Activated naive CD4-positive, alpha-beta T cell treated with anti-CD3 and anti-CD28 coated beads for 36 hours (primary cell): Measurements from ENCODE around the gene MIA2. TPM values are rescaled to one million over a fixed set of nuclear protein-coding genes. Genes with fewer than 3 reads are reported as not detected.
A peak's percentile ranks its signal among the peaks of the same experiment; 100 is the strongest.

Experiments
- CTCF ChIA-PET: fragments of 350-600 bp; sonication (Branson Sonifier 250); formaldehyde crosslinking; loops from one replicate; lab custom pipeline; 2021; ENCODE audit warnings: antibody characterized with exemption; lab: Charles Lee
- DNase-seq: peaks from one replicate; pipeline ENCODE4 v3.0.0-alpha.2; 2020
- H3K27ac Mint-ChIP-seq: one replicate; pipeline ENCODE4 v1.8.0; 2021; ENCODE audit warnings: mild to moderate bottlenecking, mixed read lengths
- H3K27me3 Mint-ChIP-seq: one replicate; pipeline ENCODE4 v1.8.0; 2021; ENCODE audit warnings: low read depth, mixed read lengths
- H3K36me3 Mint-ChIP-seq: one replicate; pipeline ENCODE4 v1.8.0; 2021; ENCODE audit warnings: low read depth, mixed read lengths
- H3K4me1 Mint-ChIP-seq: one replicate; pipeline ENCODE4 v1.8.0; 2021; ENCODE audit warnings: low read depth, mixed read lengths
- H3K4me3 Mint-ChIP-seq: one replicate; pipeline ENCODE4 v1.8.0; 2021; ENCODE audit warnings: mild to moderate bottlenecking, moderate library complexity, mixed read lengths
- H3K9me3 Mint-ChIP-seq: one replicate; pipeline ENCODE4 v1.8.0; 2021; ENCODE audit warnings: mixed read lengths
- intact Hi-C: fragments of 100-400 bp; cut with micrococcal nuclease; formaldehyde crosslinking; loops from one replicate; pipeline ENCODE4 v1.15.1; 2023
- total RNA-seq, 2 experiments: library from RNA; stranded (reverse); gene quantifications; one replicate each; pipeline ENCODE4 v1.2.3, GENCODE V29; 2021

Gene MIA2
- total RNA-seq, 2 experiments from 2014 or later: 19.9 to 20.9 TPM

DNA sequence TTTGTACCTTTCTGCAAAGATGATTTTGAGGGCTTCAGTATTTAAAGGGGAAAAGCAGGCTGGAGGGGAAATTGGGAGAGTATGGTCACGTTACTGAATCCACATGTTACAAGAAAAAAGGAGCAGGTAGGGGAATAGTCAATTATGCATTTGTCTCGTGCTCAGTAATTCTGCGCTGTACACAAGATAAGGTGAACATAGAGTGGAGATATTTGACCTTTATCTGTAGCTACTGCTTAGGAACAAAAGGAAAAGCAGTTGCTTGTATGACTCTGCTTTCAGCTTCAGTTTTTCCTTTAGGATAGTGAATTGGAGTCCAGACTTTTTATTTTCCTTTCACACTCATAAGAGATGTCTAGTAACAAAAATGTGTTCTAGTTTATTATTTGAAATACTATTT lies 148.7 kb downstream of the MIA2 start:
- intact Hi-C loops: loop anchor here (5.0 kb wide), 1 partner anchor 280 kb away; the partner anchor contains the start of gene SEC23A
- Mint-ChIP-seq H3K27ac (no peak overlapping the region), H3K27me3 (no peaks in the 10 kb centered on the region), H3K4me1 (peaks cover 22% of the 10 kb centered on the region), H3K4me3 (no peak overlapping the region), H3K9me3 (no peaks in the 10 kb centered on the region), H3K36me3 (peaks cover 6% of the 10 kb centered on the region)
- DNase-seq: no peak
- CTCF ChIA-PET: interaction anchor here (1.2 to 1.6 kb wide), 2 partner anchors 18 to 45 kb away, joined by 5 to 8 read pairs; no protein-coding TSS in a partner anchor

DNA sequence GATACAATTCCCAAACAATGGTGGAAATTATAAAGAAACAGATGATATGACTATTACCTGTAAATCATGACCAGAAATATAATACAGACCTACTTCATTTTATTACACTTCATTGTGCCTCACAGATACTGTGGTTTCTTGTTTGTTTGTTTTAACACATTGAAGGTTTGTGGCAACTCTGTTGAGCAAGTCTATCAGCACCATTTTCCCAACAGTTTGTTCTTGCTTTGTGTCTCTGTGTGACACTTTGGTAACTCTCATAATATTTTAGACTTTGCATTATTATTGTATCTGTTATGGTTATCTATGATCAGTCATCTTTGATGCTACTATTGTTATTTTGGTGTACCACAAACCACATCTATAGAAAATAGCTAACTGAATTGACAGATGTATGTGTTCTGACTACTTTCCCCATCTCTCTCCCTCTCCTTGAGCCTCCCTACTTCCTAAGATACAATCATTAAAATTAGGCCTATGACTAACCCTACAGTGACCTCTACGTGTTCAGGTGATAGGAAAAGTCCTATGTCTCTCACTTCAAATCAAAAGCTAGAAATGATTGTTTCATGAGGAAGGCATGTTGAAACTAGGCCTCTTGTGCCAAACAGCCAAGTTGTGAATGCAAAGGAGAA lies 149.4 kb downstream of the MIA2 start:
- CTCF ChIA-PET: interaction anchor here (1.2 to 1.5 kb wide), 2 partner anchors 17 to 152 kb away, joined by 5 to 8 read pairs; no protein-coding TSS in a partner anchor
- Mint-ChIP-seq H3K36me3 (peaks cover 6% of the 10 kb centered on the region), H3K4me3 (no peak overlapping the region), H3K27ac (no peak overlapping the region), H3K27me3 (no peaks in the 10 kb centered on the region), H3K4me1 (peaks cover 22% of the 10 kb centered on the region), H3K9me3 (no peaks in the 10 kb centered on the region)
- DNase-seq: no peak
- intact Hi-C loops: loop anchor here (1.0 to 5.0 kb wide), 4 partner anchors 12 to 281 kb away; partner anchors contain the start of genes FBXO33 and SEC23A

DNA sequence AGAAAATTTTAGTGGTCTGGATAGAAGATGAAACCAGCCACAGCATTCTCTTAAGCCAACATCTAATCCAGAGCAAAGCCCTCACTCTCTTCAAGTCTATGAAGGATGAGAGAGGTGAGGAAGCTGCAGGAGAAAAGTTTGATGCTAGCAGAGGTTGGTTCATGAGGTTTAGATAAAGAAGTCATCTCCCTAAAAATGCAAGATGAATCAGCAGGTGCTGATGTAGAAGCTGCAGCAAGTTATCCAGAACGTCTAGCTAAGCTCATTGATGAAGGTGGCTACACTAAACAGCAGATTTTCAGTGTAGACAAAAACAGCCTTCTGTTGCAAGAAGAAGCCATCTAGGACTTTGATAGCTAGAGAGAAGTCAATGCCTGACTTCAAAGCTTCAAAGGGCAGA lies 150.0 kb downstream of the MIA2 start:
- Mint-ChIP-seq H3K4me1 (peaks cover 22% of the 10 kb centered on the region), H3K27ac (no peak overlapping the region), H3K9me3 (no peaks in the 10 kb centered on the region), H3K4me3 (no peak overlapping the region), H3K36me3 (peaks cover 6% of the 10 kb centered on the region), H3K27me3 (no peaks in the 10 kb centered on the region)
- CTCF ChIA-PET: interaction anchor here (1.5 kb wide), 1 partner anchor 153 kb away, joined by 8 read pairs; no protein-coding TSS in a partner anchor
- intact Hi-C loops: loop anchor here (1.0 to 5.0 kb wide), 4 partner anchors 12 to 281 kb away; partner anchors contain the start of genes FBXO33 and SEC23A
- DNase-seq: no peak

DNA sequence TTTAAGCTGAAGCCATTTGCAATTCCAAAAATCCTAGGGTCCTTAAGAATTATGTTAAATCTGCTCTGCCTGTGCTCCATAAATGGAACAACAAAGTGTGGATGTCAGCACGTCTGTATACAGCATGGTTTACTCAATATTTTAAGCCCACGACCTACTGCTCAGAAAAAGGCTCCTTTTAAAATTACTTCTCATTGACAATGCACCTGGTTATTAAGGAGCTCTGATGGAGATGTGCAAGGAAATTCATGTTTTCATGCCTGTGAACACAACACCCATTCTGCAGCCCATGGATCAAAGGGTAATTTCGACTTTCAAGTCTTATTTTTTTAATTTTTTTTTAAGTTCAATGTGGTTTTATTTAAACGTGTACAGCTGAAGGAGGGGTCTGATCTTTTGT lies 150.5 kb downstream of the MIA2 start:
- Mint-ChIP-seq H3K4me3 (no peak overlapping the region), H3K27me3 (no peaks in the 10 kb centered on the region), H3K4me1 (peaks cover 24% of the 10 kb centered on the region), H3K27ac (no peak overlapping the region), H3K9me3 (no peaks in the 10 kb centered on the region), H3K36me3 (peaks cover 6% of the 10 kb centered on the region)
- DNase-seq: no peak
- CTCF ChIA-PET: interaction anchor here (0.7 to 1.5 kb wide), 2 partner anchors 109 to 153 kb away, joined by 3 to 8 read pairs; no protein-coding TSS in a partner anchor
- intact Hi-C loops: loop anchor here (5.0 kb wide), 1 partner anchor 282 kb away; the partner anchor contains the start of gene SEC23A

DNA sequence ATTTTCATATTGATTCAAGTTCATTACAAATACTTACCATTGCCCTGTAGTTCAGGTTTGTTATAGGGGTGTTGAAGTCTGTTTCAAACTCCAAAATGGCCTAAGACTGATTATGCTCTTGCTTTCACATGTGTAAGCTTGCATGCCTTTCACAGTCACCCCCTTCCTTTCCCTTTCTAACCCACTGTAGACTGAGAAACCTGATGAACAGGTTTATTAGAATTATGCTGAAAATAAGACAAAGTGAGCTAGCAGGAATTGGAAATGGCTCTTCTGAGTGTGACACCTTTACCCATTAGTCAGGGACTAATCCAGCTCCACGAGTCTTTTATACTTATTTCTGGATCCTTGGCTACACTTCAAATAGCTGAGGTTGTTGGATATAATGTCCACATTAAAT lies 159.6 kb downstream of the MIA2 start:
- H3K36me3 Mint-ChIP-seq: peaks cover 7% of the 10 kb centered on the region
- no peak for DNase-seq
- peaks cover 25% of the 10 kb centered on the region for H3K4me1 Mint-ChIP-seq
- H3K27ac Mint-ChIP-seq: no peak overlapping the region
- no peak overlapping the region for H3K4me3 Mint-ChIP-seq
- CTCF ChIA-PET: no interaction called here
- intact Hi-C loops: no loop called here
- H3K27me3 Mint-ChIP-seq: no peaks in the 10 kb centered on the region
- no peaks in the 10 kb centered on the region for H3K9me3 Mint-ChIP-seq

DNA sequence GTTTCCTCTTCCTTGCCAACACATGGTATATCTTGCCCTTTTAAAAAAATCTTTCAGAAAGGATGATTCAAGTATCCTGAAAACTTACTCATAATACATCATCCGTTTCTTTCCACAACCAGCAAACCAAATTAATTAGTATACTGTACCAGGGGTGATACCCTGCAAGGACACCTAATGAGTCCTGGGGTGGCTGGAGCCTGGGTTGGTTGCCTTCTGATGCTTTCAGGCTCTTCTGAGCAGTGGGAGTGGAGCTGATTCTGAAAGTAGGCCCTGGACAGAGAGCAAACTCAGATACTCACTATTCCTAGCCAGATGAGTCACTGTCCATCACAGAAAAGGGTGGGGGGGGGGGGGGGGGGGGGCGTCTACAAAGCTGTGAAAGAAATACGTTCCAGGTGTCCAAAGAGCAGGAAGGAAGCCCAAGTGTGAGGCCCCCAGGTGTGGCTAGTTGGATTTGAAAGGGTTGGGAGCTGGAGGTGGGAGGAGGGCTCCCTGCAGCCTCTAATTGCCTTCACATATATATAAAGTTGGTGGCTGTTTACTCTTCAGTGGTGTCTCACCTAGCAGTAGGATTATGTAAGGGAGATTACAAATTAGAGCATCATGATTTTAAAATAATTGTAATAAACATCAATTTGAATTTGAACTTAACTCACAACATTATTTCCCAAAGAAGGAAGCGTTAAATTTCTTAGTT lies 162.0 kb downstream of the MIA2 start:
- CTCF ChIA-PET: interaction anchor here (0.9 kb wide), 1 partner anchor 33 kb away, joined by 3 read pairs; no protein-coding TSS in a partner anchor
- H3K4me1 Mint-ChIP-seq: peaks cover 19% of the 10 kb centered on the region
- peaks cover 9% of the 10 kb centered on the region for H3K36me3 Mint-ChIP-seq
- H3K4me3 Mint-ChIP-seq: no peak overlapping the region
- no peaks in the 10 kb centered on the region for H3K9me3 Mint-ChIP-seq
- peak overlapping the region; percentile 81 for H3K27ac Mint-ChIP-seq
- DNase-seq: peak; percentile 26
- H3K27me3 Mint-ChIP-seq: no peaks in the 10 kb centered on the region
- intact Hi-C loops: loop anchor here (1.0 kb wide), 2 partner anchors 12 to 37 kb away; partner anchors contain the start of gene FBXO33

DNA sequence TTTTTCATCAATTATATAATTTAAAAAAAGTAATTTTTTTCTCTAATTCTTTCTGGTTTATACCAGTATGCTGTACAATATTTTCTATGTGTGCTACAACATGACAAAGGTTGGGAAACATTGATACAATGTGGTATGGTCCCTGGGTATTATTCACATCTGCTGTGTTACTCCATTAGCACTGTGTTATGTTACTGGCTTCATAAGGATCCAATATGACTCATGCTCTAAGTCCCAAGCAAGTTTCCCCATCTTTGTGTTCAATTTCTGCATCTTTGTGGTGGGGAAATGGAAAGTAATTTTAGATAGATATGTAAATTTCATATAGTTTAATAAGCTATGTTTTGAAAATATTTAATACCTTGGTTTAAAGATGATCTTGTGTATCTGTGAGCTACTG lies 162.7 kb downstream of the MIA2 start:
- Mint-ChIP-seq H3K36me3 (peaks cover 9% of the 10 kb centered on the region), H3K4me1 (peaks cover 21% of the 10 kb centered on the region), H3K27ac (no peak overlapping the region), H3K4me3 (no peak overlapping the region), H3K27me3 (no peaks in the 10 kb centered on the region), H3K9me3 (no peaks in the 10 kb centered on the region)
- intact Hi-C loops: no loop called here
- DNase-seq: no peak
- CTCF ChIA-PET: interaction anchor here (1.3 kb wide), 1 partner anchor 164 kb away, joined by 4 read pairs; no protein-coding TSS in a partner anchor

DNA sequence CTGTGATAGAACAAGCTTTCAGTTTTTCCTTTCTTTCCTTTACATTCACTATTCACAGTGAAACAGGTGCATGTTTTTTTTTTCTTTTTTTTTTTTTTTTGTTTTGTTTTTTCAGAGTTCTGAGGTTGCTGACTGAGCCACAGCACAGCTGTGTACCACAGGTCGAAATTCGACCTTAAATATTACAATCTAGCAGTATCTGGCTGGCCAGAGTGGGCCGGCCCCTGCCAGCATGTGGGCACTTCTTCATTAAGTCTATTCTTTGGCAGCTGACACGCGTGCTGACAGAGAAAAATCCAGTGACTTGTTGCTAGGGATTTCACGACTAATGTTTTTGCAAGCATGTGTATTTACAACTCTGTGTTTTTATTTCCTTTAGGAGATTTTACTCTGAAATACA lies 164.7 kb downstream of the MIA2 start:
- CTCF ChIA-PET: interaction anchor here (1.6 kb wide), 1 partner anchor 27 kb away, joined by 3 read pairs; no protein-coding TSS in a partner anchor
- Mint-ChIP-seq H3K4me1 (peaks cover 24% of the 10 kb centered on the region), H3K9me3 (no peaks in the 10 kb centered on the region), H3K36me3 (peaks cover 12% of the 10 kb centered on the region), H3K27me3 (no peaks in the 10 kb centered on the region), H3K4me3 (no peak overlapping the region), H3K27ac (no peak overlapping the region)
- DNase-seq: no peak
- intact Hi-C loops: no loop called here

DNA sequence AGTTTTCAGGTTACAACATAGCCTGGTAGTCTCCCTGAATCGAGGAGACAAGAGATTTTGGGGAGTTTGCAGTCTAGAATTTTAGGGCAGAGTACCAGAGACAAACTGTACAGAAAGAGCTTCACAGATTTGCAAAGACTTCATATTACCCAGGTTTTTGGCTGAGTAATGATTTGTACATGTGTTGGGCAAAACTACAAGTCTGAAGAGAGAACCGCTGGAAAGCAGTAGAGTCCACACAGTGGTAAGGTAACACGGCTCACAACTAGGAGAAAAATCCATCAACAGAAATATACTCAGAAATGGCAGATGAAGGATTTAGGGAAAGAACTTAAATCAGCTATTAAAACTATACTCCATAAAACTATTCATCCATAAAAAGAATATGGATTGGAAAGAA lies 172.8 kb downstream of the MIA2 start:
- Mint-ChIP-seq H3K36me3 (peaks cover 19% of the 10 kb centered on the region), H3K4me3 (no peak overlapping the region), H3K27me3 (no peaks in the 10 kb centered on the region), H3K27ac (no peak overlapping the region), H3K4me1 (peaks cover 7% of the 10 kb centered on the region), H3K9me3 (peaks cover 21% of the 10 kb centered on the region)
- no peak for DNase-seq
- CTCF ChIA-PET: interaction anchor here (1.1 kb wide), 1 partner anchor 11 kb away, joined by 3 read pairs; no protein-coding TSS in a partner anchor
- intact Hi-C loops: no loop called here

DNA sequence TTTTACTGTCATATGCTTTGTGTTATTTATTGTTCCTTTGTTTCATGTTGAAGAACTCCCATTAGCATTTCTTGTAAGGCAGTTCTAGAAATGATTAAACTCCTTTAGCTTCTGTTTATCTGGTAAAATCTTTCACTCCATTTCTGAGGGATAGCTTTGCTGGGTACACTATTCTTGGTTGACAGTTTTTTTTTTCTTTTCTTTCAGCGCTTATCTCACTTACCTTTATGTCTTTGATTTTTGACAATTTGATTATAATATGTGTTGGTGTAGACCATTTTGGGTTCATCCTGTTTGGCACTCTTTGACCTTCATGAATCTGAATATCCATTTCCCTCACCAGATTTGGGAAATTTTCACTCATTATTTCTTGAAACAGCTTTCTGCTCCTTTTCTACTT lies 182.4 kb downstream of the MIA2 start:
- no peak overlapping the region for H3K4me3 Mint-ChIP-seq
- H3K4me1 Mint-ChIP-seq: peaks cover 9% of the 10 kb centered on the region
- no peaks in the 10 kb centered on the region for H3K27me3 Mint-ChIP-seq
- H3K36me3 Mint-ChIP-seq: peaks cover 42% of the 10 kb centered on the region
- no peak for DNase-seq
- intact Hi-C loops: no loop called here
- H3K9me3 Mint-ChIP-seq: peaks cover 35% of the 10 kb centered on the region
- CTCF ChIA-PET: interaction anchor here (1.6 kb wide), 1 partner anchor 11 kb away, joined by 3 read pairs; no protein-coding TSS in a partner anchor
- H3K27ac Mint-ChIP-seq: no peak overlapping the region

DNA sequence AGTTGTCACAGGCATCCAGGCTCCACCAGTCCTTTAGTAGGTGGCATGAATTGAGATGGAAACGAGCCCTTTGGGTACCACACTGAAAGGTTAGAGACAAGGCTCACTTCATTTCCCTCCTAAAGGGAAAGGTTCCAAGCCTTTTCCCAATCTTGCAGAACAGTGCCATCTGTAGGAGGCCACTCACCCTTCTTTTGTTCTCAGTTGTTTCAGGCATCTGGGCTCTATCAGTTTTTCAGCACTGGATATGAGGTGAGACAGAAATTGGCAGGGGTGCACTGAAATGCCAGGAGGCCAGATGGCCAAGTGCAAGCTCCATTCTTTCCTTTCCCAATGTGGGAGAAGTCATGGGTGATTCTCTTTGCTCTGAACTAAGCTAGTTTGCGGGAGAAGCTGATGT lies 183.3 kb downstream of the MIA2 start:
- Mint-ChIP-seq H3K9me3 (peaks cover 33% of the 10 kb centered on the region), H3K4me1 (peaks cover 16% of the 10 kb centered on the region), H3K27me3 (no peaks in the 10 kb centered on the region), H3K4me3 (no peak overlapping the region), H3K27ac (no peak overlapping the region), H3K36me3 (peaks cover 42% of the 10 kb centered on the region)
- intact Hi-C loops: no loop called here
- CTCF ChIA-PET: interaction anchor here (0.6 to 1.6 kb wide), 3 partner anchors 10 to 75 kb away, joined by 3 read pairs; no protein-coding TSS in a partner anchor
- DNase-seq: peak; percentile 10

DNA sequence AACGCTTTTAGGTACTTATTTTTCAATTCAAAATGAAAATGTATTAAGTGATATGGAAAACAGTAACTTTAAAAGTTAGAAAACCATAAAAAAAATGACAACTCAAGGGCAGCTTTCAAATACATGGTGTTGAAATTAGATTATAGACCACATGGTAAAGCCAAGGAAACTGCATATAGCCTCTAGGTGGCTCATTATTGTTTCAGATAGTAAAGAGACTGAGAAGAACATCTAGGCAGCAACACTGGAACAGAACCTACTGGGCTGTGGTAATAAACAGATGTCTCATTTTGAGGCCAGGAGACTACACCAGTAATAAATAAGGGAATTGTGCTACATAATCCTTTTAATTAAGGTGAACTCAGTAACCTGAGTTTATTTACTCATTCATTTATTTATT lies 185.6 kb downstream of the MIA2 start:
- DNase-seq: no peak
- intact Hi-C loops: no loop called here
- CTCF ChIA-PET: interaction anchor here (0.5 kb wide), 1 partner anchor 175 kb away, joined by 11 read pairs; no protein-coding TSS in a partner anchor
- Mint-ChIP-seq H3K27ac (no peak overlapping the region), H3K9me3 (peaks cover 19% of the 10 kb centered on the region), H3K4me1 (peaks cover 33% of the 10 kb centered on the region), H3K36me3 (peaks cover 38% of the 10 kb centered on the region), H3K4me3 (no peak overlapping the region), H3K27me3 (no peaks in the 10 kb centered on the region)
